Gastrocnemius medialis (tissue), 4 donors: ENCODE data around the gene PACSIN1. TPM values are rescaled to one million over a fixed set of nuclear protein-coding genes. Genes with fewer than 3 reads are reported as not detected.

Experiments used
- ATAC-seq, 2 donors: fragments of 150-250 bp; one replicate each; pipeline ENCODE4 v1.9.1; 2016
- DNase-seq, 2 donors: peaks; one replicate each; pipeline ENCODE4 v3.0.0-alpha.2; 2019
- H3K27ac ChIP-seq, 4 donors: fragments of 200-600 bp; sonication (generic); 1 replicate in 1 of 4; 2 replicates in 3 of 4; pipeline ENCODE4 v1.5.1; 2016 to 2018; ENCODE audit warnings: mild to moderate bottlenecking in 2 of 4, moderate library complexity in 1 of 4
- H3K27me3 ChIP-seq, 3 donors: fragments of 200-600 bp; sonication (generic) in 2 of 3; 1 replicate in 1 of 3; 2 replicates in 2 of 3; pipeline versions ENCODE4 v1.5.1 to v1.6.0; 2016 to 2019; ENCODE audit warnings: mild to moderate bottlenecking in 1 of 3, moderate library complexity in 1 of 3
- H3K36me3 ChIP-seq, 2 donors: fragments of 200-600 bp; sonication (generic) in 1 of 2; one replicate each; pipeline ENCODE4 v1.5.1; 2017 to 2018
- H3K4me1 ChIP-seq, 2 donors: fragments of 200-600 bp; sonication (generic) in 1 of 2; one replicate each; pipeline ENCODE4 v1.5.1; 2016 to 2017; ENCODE audit warnings: mild to moderate bottlenecking in 2 of 2
- H3K4me3 ChIP-seq, 4 donors: fragments of 200-600 bp; sonication (generic) in 3 of 4; 1 replicate in 1 of 4; 2 replicates in 3 of 4; pipeline ENCODE4 v1.5.1; 2016 to 2019; ENCODE audit warnings: mild to moderate bottlenecking in 2 of 4
- H3K9me3 ChIP-seq, 3 donors: fragments of 200-600 bp; sonication (generic) in 2 of 3; 1 replicate in 1 of 3; 2 replicates in 2 of 3; pipeline ENCODE4 v1.5.1; 2016 to 2019
- CTCF ChIP-seq, 5 experiments: fragments of 450-650 bp in 3 of 5; fragments of 200-600 bp in 2 of 5; sonication (generic) in 2 of 5; IDR thresholded peaks in 4 of 5; conservative IDR thresholded peaks in 1 of 5; 1 replicate in 4 of 5; 2 replicates in 1 of 5; pipeline ENCODE4 v1.5.1; 2016 to 2019; ENCODE audit warnings: antibody characterized with exemption in 5 of 5, mild to moderate bottlenecking in 3 of 5, moderate library complexity in 3 of 5
- POLR2A ChIP-seq, 2 donors: fragments of 450-650 bp; IDR thresholded peaks; one replicate each; pipeline ENCODE4 v1.6.1; 2017; ENCODE audit warnings: antibody characterized with exemption in 2 of 2, mild to moderate bottlenecking in 2 of 2, moderate library complexity in 2 of 2
- in situ Hi-C, 4 donors: fragments of 200-750 bp; cut with MboI; loops; one replicate each; pipeline versions ENCODE4 v1.15.0 to v1.8.0; 2017; ENCODE audit warnings: low sequenced_read_pairs in 4 of 4
- intact Hi-C: fragments of 100-400 bp; cut with DNase I; formaldehyde crosslinking; loops from one replicate; pipeline ENCODE4 v1.15.1; 2023; ENCODE audit warnings: low total_unique reads
- total RNA-seq, 4 donors: library from RNA; depleted of rRNA; stranded (reverse); fragments of >200 nt; gene quantifications; one replicate each; pipeline versions ENCODE4 v1.1.0 to v1.2.3, GENCODE V29; 2016

PACSIN1 gene
- total RNA-seq, 4 donors from 2014 or later, result not detected

GRCh38 chr6:34509782-34510181 lies 43.9 kb downstream of the PACSIN1 start:
- intact Hi-C loops, result no loop called here
- Histone ChIP-seq H3K36me3 (no peaks in the 10 kb centered on the region), H3K9me3 (no peaks in the 10 kb centered on the region), H3K27ac (no peak overlapping the region), H3K4me3 (no peak overlapping the region), H3K4me1 (no peaks in the 10 kb centered on the region), H3K27me3 (peaks cover 0 to 2% (median under 1%) of the 10 kb centered on the region in 3 donors)
- TF ChIP-seq POLR2A (IDR thresholded peaks at IDR 0.05), result no peak
- TF ChIP-seq CTCF (IDR thresholded peaks at IDR 0.05 in 4 of 5, conservative IDR thresholded peaks at IDR 0.05 in 1 of 5), result no peak
- ATAC-seq (no peak), DNase-seq (no peak)
- in situ Hi-C loops, result no loop called here

- ATAC-seq, result no peak
- H3K27ac ChIP-seq, result no peak overlapping the region
- in situ Hi-C loops, result no loop called here
- no peaks in the 10 kb centered on the region for H3K9me3 ChIP-seq
- H3K4me1 ChIP-seq, result no peaks in the 10 kb centered on the region
- no peaks in the 10 kb centered on the region for H3K36me3 ChIP-seq
- TF ChIP-seq POLR2A (IDR thresholded peaks at IDR 0.05) (no peak), CTCF (IDR thresholded peaks at IDR 0.05 in 4 of 5, conservative IDR thresholded peaks at IDR 0.05 in 1 of 5) (no peak)
- DNase-seq, result no peak
- no peak overlapping the region for H3K4me3 ChIP-seq
- H3K27me3 ChIP-seq, result peaks cover 0 to 6% (median 2%) of the 10 kb centered on the region in 3 donors
- intact Hi-C loops, result no loop called here
Measured at GRCh38 chr6:34510299-34510698, 44.4 kb downstream of the PACSIN1 start.

- TF ChIP-seq CTCF (IDR thresholded peaks at IDR 0.05 in 4 of 5, conservative IDR thresholded peaks at IDR 0.05 in 1 of 5) (no peak), POLR2A (IDR thresholded peaks at IDR 0.05) (no peak)
Measured at GRCh38 chr6:34511214-34511914, 45.5 kb downstream of the PACSIN1 start.

GRCh38 chr6:34511915-34512737 lies 46.2 kb downstream of the PACSIN1 start:
- in situ Hi-C loops (no loop called here), intact Hi-C loops (no loop called here)
- H3K9me3 ChIP-seq, result no peaks in the 10 kb centered on the region
- ATAC-seq, result no peak
- DNase-seq, result no peak
- TF ChIP-seq POLR2A (IDR thresholded peaks at IDR 0.05), result no peak
- H3K4me1 ChIP-seq, result no peaks in the 10 kb centered on the region
- no peak overlapping the region for H3K4me3 ChIP-seq
- no peak overlapping the region for H3K27ac ChIP-seq
- no peaks in the 10 kb centered on the region for H3K36me3 ChIP-seq
- H3K27me3 ChIP-seq, result peaks cover 0 to 10% (median 7%) of the 10 kb centered on the region in 3 donors

More at GRCh38 chr6:34511214-34511914, 45.5 kb downstream of the PACSIN1 start:
- Histone ChIP-seq H3K27ac (no peak overlapping the region), H3K27me3 (peaks cover 0 to 10% (median 7%) of the 10 kb centered on the region in 3 donors), H3K36me3 (no peaks in the 10 kb centered on the region), H3K4me1 (no peaks in the 10 kb centered on the region), H3K9me3 (no peaks in the 10 kb centered on the region), H3K4me3 (no peak overlapping the region)
- DNase-seq (no peak), ATAC-seq (no peak)
- in situ Hi-C loops (no loop called here), intact Hi-C loops (no loop called here)

DNA sequence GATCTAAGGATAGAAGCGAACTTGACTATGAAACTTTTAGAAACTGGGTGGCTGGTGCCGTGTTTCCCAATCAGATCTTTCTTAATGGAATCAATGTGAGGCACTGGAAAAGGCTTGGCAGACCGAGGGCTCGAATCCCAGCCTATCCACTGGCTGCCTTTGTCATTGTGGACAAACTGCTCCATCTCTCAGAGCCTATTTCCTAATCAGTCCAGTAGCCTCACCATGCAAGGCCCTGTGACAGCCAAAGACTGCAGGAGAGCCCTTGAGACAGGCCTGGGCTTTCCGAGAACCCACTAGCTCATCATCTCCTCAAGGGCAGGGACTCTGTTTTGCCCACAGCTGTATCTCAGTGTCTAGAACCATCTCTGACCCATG lies 46.9 kb downstream of the PACSIN1 start:
- no peak for TF ChIP-seq CTCF (IDR thresholded peaks at IDR 0.05 in 4 of 5, conservative IDR thresholded peaks at IDR 0.05 in 1 of 5)
- TF ChIP-seq POLR2A (IDR thresholded peaks at IDR 0.05), result no peak
- intact Hi-C loops, result no loop called here
- H3K27me3 ChIP-seq, result peaks cover 0 to 10% (median 7%) of the 10 kb centered on the region in 3 donors
- H3K27ac ChIP-seq, result no peak overlapping the region
- in situ Hi-C loops, result no loop called here
- no peak for DNase-seq
- no peak for ATAC-seq
- H3K4me1 ChIP-seq, result no peaks in the 10 kb centered on the region
- no peaks in the 10 kb centered on the region for H3K9me3 ChIP-seq
- no peak overlapping the region for H3K4me3 ChIP-seq
- no peaks in the 10 kb centered on the region for H3K36me3 ChIP-seq
